NCI-H2196 treated with DMSO at 0.1 percent for 48 hours (cell line): ENCODE results near the gene CCDC141.

Source experiments
- DNase-seq: peaks from one replicate; lab custom pipeline; 2025; ENCODE audit not compliant: unreplicated experiment; lab: John Stamatoyannopoulos, UW

The CCDC141 gene

DNA sequence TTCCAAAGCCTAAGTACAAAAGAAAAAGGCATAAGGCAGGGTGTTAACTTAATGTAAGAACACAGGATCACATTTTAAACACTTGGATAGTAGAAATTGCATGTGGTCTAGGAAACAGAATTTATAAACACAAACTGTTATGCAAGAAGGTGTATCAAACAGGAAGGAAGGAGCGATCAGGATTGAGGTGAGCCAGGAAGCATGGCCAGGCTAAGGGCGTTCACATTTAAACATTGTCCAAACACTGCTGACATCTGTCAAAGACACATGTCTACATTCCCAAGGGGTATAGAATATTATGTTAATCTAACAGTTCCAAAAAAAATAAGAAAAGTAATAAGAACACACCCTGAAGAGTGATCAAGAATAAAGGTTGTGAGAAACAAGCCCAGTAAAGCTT lies 71.3 kb downstream of the CCDC141 start:
- DNase-seq = no peak

DNA sequence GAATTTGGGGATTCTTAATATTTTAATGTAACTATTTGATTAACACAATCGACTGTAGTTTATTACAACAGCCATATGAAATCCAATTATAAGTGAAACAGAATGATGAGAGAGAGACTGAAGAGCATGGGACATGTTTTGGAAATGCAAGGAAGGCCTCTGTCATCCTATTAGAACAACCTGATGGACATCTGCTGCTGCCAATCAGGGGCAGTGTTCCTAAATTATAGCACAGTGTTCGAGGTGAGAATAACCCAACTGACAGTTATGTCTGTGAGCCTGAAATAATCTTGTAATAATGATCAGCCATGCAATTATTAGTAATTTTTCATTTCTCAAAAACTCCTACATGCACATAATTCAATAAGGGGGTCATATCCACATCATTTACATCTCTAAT lies 73.6 kb downstream of the CCDC141 start:
- DNase-seq = no peak

DNA sequence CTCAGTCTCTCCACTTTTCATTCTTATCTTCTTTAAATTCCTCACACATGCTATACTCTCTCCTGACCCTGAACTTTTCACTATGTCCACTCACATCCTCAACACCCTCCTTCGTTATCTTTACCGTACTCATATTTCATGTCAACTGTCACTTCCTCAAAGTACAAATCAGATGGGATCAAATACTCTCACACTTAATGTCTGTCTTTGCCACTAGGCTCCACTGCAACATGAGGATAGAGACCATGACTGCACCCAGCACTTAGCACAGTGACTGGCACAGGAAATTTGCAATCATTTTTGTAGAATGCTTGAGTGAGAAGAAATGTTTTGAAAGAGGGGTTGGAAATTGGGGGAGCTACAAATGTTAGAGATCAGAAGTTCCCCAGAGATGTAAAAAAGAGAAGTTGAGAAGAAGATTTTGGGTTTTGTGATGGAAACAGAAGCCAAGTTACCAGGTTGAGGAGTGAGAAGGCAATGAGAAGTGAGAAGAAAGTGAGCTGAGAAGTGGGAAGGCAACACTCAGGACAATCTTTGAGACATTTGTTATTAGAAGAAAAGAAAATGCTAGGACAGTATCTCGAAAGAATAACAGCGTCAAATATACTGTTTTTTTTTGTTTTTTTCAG lies 87.0 kb downstream of the CCDC141 start:
- no peak for DNase-seq

DNA sequence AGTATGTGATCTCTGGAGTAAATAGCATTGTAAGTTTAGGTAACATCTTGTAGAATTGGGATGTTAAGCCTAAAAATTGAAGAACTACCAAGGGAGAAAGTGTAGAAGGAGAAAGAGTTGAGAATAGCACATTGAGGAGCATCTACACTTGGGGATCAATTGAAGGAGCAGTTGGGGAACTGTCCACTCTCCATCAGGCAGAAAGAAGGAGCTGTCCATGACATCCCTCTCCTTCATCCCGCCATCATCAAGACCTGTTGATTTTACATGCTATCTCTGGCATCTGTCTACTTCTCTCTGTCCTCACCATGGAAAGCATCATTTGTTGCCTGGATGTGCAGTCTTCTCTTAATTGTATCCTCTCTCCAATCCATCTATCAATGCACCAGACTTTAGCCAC lies 87.8 kb downstream of the CCDC141 start:
- DNase-seq = no peak

DNA sequence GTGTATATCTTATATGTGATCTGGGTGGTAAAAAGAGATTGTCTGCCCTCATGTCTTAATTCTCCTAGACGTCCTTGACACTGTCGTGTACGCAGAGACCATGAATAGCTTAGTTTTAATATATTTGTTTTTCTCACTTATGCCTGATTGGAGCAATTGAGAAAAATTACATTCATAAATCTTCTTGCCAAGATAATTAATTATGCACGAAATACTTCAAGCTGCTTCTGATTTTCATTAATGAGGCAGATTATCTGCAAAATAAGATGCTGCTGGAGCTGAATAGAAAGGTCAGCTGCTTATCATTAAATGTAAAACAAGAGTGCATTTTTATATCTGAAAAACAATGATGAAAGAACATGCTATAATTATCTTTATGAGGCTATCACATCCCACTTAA lies 95.9 kb downstream of the CCDC141 start:
- DNase-seq = no peak

DNA sequence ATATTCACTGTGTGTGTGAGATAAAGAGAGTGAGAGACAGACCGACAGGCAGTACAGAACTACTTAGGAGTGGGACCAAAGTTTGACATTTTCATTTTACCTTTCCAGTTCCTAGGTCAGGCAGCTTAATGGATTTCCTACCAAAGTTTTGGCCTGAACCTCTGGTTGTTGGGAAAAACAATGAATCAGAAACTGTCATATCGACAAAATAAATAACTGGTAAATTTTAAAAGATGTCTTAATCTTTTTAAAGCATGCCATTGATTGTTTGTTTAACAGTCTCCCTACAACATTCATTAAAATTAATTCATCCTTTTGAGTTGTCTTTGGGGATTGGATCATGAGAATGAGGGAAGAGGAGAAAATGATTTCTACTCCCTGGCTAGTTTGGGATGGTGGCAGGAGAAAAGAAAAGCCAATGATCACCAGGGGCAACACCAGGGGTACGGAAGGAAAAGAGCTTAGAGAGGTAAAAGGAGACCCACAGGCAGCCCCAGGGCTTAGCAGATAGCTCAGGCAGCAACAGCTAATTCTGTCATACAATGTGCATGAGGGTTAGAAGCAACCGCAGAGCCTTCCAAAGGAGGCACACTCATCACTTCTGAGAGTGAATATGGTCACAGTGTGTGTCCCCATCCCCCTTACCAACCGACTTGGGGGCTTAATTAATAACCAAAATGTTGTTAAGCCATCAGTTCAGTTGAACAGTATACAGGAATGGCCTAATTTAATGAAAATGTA lies 98.5 kb downstream of the CCDC141 start:
- no peak for DNase-seq

DNA sequence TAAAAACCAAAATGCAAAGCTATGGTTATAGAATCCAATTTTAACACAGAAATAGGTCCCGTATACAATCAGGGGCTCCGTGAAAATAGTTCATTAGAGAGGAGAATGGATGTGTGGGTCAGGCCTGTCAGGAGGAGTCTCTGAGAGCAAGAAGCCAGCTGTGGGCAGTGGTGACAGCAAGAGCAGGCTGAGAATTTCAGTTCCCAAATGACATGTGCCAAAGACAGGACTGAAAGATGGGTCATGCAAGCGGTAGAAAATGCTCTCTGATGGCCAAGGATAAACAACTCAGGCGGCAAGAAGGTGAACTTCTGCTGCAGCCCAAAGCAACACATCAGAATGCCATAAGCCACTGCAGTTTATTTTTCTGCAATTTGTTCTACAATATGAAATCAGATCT lies 100.4 kb downstream of the CCDC141 start:
- DNase-seq = no peak

DNA sequence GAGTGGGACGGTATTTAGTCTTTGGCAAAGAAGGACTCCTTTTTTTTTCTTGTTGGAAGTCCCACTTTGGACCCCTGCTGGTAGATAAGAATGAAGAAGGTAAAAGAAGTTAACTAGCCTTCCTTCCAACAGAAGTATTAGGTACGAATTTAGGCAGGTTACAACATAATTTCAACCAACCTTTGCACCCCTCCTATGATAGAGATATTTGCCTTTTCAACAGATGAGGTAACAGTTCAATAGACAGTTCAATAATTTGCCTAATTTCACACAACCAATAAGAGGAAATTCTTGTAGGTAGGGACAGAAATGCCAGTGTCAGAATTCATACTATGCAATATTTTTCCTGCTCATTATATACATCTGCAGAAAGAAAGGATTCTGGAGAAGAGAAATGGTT lies 100.8 kb downstream of the CCDC141 start:
- no peak for DNase-seq

DNA sequence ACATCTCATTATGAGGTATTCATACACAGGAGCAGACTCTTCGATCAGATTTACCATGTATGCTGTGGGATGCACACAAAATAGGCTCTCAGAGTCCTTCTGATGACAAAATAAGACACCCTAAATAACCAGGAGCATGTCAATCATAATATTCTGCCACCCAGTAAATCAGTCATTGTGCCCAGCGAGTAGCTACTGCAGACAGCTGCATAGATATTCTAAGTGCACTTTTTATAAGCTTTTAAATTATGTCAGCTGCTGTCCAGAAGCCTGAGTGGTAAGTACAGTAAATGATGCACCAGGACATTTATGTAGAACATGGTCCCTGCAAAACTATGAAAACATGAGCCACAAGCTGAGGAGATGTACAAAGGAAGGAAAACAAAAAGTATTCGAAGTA lies 102.9 kb downstream of the CCDC141 start:
- DNase-seq = no peak

DNA sequence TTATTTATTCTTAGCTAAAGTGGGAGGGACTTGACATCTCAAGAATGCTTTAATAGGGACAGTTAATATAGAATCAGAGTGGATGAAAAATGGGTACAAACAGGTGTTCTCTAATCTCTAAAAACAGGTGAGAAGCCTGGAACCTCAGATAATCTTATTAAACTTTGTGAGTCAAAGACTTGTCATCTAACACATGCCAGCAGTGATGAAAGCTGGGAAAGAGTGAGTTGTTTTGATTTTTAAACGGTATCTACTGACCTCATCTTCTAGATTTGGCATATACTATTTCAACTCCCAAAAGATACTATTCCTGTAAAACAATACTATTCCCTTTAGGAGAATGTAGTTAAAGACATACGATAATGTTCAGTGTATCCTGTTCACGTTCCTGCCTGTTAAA lies 103.4 kb downstream of the CCDC141 start:
- no peak for DNase-seq

DNA sequence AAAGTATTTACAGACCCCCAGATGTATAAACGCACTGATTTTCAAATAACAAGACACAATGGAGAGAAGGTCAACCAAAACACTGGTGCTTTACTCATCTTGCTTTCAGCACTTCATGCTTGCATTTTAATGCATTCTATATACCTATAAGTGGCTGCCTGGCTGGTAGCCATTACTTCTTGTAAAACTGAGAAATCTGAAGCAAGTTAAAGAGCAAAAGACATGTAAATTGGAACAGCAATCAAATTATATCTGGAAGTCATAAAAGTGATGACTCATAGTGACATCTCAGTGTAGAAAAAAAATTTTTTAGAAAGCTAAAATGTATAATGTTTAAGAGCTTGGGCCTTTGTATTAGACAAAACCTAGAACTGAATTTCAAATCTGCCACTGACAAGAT lies 106.2 kb downstream of the CCDC141 start:
- no peak for DNase-seq

DNA sequence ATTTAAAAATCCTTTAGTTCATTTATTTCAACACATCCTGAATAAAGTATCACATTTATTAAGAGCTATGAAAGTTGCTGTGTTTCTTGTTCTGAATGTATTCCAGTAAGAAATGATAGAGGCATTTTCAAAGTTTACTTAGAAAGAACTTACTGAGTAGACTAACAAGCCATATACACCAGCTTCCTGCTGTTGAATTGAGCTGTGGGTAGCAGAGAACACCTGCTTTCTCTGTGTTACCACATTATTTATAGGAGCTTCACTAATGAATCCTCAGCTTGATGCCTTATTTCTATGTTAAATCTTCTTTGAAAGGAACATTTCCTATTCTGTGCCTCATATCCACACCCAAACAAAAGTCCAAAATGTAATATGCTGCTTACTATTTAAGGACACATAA lies 115.4 kb downstream of the CCDC141 start:
- DNase-seq = no peak

DNA sequence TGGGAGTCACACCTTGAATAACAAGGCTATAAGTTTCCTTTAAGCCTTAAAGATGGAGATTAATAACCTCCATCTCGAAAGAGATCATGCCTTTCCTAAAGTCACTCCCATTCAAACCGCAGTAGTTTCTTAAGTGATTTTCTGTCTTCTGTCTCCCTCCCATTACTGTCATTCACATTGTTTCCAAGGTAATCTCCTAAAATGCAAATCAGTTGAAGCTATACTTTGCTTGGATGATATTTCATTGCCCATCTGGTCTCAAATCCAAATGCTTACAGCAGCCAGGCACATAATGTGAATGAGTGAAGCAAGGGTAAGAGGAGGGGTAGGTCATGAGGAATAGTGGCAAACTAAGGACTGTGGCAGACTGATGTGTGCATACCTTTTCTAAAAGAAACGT lies 116.4 kb downstream of the CCDC141 start:
- DNase-seq = no peak

DNA sequence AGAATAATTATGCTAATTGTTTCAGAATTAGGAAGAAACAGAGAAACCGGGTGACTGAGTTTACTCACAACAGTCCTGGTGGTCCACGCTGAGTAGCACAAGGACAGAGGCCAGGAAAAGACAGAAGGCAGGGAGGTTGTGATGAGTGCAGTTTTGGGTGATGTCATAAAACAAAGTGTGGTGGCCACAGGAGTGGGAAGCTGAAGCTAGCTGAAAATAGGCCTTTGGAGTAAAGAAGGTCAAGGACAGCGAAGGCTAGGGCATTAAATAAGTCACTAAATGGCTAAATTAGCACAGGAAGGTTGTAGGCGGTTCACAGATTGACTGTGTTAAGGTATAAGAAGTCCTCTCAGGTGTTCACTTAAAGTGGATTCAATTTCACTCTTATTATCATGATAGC lies 121.9 kb downstream of the CCDC141 start:
- DNase-seq = no peak

DNA sequence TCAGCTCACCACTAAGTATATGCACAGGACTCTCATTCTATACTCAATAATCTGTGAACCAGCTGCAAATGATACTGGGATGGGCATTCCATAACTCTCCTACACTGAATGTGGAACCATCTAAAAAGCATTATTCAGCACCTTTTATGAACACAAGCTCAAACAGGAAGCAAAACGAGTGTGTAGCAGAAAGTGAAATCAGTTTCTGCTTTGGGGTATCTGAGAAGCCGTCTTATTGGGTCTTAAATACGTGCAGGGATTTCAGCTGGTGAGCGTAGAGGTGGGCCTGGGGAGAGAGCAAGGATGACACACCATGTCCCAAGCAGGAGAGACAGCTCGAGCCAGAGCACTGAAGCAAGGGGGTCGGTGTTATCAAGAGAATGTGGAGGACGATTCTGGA lies 122.8 kb downstream of the CCDC141 start:
- no peak for DNase-seq

DNA sequence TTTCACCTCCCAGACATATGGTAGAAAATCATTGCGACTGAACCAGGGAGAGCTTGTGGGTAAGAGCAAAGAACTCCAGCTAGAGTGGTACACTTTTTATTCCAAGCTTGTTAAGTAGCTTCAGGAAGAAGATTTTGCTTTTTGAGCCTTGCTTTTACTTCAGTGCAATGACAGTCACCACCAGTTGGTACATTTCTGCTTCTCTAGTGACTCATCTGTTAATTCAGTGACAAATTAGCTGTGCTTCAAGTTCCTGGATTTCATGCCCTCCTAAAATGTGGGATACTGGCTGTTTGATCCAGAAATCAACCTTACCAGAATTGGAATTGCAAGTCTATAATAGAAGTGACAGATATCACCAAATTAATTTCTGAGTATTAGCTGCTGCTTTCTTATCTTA lies 125.1 kb downstream of the CCDC141 start:
- DNase-seq = no peak

DNA sequence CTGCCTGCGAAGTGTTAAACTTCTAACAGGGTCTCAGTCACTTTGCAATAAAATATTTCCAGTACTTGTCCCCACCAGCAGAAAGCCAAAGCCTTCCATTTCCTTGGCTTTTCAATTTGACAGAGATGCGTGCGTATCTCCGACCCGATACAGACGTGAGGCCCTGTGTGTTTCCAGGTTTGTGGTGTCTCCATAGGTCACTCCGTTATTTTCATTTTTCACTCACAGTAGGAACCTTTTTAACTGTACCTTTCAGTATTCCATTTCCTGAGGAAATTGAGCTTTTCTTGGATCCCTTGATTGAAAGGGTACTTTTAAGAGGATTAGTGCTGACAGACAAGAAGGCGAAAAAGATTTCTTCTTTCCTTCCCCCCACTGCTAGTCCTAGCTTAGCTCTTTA lies 126.4 kb downstream of the CCDC141 start:
- no peak for DNase-seq

DNA sequence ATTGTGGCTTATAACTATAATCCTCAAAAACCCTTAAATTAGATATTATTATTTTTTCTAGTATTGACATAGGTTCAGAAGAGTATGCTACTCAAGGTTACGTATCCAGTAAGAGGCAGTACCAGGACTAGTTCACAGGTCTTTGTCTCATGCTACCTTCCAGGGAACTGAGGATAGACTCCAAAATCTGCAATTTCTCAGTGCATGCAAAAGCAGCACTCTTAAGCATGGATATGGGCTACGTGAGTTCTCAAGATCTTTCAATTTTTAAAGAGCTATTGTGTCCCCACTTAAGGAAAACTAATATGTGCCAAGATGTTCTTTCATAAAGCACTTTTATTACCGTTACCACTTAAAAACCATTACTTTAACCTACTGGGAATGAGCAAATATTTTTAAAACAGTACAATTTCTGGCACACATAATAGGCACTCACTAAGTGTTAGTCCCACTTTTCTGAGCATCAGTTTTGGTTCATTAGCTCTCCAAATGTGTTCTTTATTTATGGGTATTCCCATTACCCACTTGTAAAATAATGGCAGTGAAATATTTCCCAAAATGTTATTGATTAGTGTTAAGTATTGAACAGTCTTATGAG lies 128.9 kb downstream of the CCDC141 start:
- DNase-seq = no peak

DNA sequence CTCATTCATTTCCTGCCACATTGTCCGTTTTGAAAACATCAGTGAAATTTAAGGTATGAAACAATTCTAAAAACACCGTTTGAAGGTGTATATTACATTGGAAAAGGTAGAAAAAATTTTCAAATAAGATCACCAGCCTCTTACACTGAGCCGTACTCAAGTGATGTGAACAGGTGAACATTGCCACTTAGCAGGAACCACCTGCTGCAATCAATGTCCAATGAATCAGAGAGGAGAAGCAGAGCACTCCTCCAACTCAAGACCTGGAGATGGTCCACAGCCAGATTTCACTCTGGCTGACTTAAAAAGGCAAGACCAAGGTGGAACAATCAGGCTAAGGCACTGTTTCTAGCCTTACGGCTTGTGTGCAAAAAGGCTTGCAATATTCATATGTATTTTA lies 132.4 kb downstream of the CCDC141 start:
- DNase-seq = no peak

DNA sequence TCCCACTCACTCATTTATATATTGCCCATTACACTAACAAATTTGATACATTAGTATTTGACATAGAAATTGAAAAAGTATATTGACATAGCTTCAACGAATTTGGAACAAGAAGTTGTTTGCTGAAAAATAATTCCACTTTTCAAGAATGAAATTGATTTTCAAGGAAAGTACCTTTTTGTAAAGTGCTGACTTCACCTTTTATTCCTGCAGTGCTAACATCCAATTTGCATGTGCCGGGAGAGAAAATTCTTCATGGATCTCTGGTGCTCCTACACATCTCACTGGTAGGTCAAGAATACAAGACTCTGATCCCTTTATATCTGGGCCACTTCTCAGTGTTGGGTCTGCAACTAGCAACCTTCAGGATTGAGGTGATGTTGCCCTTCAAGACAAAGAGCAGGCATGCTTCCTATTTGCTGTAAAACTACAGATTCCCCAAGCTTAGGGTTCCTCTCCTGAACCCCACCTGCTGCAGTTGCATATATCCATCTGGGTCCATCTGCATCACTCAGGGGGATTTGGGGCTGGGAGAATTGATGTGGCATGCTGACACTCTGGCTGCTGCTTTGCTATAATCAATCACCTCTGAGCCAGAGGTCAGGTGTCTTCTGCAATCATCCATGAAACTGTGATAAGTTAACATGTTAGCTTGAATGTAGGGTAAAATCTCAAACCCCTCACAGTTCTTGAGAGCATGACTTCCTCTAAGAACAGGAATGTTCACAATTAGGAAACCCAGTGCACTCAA lies 134.3 kb downstream of the CCDC141 start:
- no peak for DNase-seq

DNA sequence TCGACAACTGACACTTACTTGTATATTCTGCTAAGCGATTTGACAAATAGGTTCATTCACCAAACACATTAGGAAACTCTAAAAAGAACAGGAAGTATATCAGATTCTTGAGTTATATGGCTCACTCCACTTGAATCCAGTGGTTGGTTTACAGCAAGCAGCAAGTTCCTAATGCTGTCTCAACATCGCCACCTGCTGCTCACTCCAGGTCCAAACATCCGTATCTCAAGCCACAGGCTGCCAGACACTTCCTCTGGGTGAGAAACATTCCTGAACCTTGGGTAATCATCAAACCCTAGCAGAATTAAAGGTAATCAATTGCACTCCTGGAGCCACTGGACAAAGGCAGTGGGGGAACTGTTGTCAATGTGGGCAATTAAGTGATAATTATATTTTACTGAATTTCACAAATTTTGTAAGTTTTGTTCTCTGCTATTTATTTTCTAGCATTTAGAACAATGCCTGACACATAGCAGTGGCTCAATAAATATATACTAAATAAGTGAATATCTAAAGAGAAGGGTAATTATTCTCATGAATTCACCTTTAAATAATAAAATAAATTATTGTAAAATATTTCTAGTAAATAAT lies 135.6 kb downstream of the CCDC141 start:
- DNase-seq = peak; percentile 21

DNA sequence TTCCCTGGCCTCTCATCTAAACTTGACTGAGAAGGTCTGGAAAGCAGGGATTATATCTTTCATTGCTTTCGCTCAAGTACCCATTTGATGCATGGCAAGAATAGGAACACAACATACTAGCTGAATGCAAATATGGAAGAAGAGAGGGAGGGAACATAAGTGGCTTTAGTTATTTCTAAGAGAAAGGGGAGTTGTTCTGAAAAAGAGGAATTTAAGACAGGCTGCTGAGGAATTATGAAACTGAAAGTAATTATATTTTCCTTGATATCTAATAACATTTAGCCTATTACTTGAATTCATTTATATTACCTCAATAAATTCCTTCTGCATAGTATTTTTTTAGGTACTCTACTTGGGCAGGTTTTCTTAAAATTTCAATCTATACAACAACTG lies 136.9 kb downstream of the CCDC141 start:
- DNase-seq = no peak
